ENCODE measurements around the gene SEPTIN1. TPM values are rescaled to one million over a fixed set of nuclear protein-coding genes. Genes with fewer than 3 reads are reported as not detected.
"Not testable (repeated sequence)": the region's sequence is repeated elsewhere in the genome, so short reads cannot be mapped to it uniquely, and the experiment has no call there.

Gene SEPTIN1
- total RNA-seq, 2 donors from 2014 or later, result 1.1 to 2.3 TPM

GRCh38 chr16:30397056-30397455, 14.7 kb upstream of the SEPTIN1 start:
- peak overlapping the region; percentile 89 for H3K4me3 ChIP-seq (ENCODE audit: low read length)
- H3K27ac ChIP-seq (ENCODE audit: low read depth, low read length), result peak overlapping the region; percentile 29
- TF ChIP-seq, protein P1, sequence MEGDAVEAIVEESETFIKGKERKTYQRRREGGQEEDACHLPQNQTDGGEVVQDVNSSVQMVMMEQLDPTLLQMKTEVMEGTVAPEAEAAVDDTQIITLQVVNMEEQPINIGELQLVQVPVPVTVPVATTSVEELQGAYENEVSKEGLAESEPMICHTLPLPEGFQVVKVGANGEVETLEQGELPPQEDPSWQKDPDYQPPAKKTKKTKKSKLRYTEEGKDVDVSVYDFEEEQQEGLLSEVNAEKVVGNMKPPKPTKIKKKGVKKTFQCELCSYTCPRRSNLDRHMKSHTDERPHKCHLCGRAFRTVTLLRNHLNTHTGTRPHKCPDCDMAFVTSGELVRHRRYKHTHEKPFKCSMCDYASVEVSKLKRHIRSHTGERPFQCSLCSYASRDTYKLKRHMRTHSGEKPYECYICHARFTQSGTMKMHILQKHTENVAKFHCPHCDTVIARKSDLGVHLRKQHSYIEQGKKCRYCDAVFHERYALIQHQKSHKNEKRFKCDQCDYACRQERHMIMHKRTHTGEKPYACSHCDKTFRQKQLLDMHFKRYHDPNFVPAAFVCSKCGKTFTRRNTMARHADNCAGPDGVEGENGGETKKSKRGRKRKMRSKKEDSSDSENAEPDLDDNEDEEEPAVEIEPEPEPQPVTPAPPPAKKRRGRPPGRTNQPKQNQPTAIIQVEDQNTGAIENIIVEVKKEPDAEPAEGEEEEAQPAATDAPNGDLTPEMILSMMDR (conservative IDR thresholded peaks at IDR 0.05), result no peak
- Mint-ChIP-seq H3K36me3 (ENCODE audit: low read depth) (peaks cover 16% of the 10 kb centered on the region), H3K4me3 (peak overlapping the region; percentile 93), H3K27ac (peak overlapping the region; percentile 37), H3K4me1 (peaks cover 35% of the 10 kb centered on the region), H3K9me3 (no peaks in the 10 kb centered on the region), H3K27me3 (ENCODE audit: insufficient read depth) (no peaks in the 10 kb centered on the region)
- H3K4me1 ChIP-seq (ENCODE audit: control insufficient read depth, insufficient read depth, low read length), result no peaks in the 10 kb centered on the region
- peaks cover 25% of the 10 kb centered on the region for H3K36me3 ChIP-seq (ENCODE audit: control insufficient read depth, insufficient read depth, low read length)
- 94 to 95% methylated on average over 4 of the region's 4 CpGs for WGBS, 2 experiments (ENCODE audit: insufficient coverage in 1 of 2, insufficient read length in 1 of 2)
- no peaks in the 10 kb centered on the region for H3K9me3 ChIP-seq (ENCODE audit: control insufficient read depth, low read length)
- no peaks in the 10 kb centered on the region for H3K27me3 ChIP-seq (ENCODE audit: control insufficient read depth, insufficient read depth, low read length, poor library complexity, severe bottlenecking)
- DNase-seq, result no peak
- H3K9ac ChIP-seq (ENCODE audit: extremely low read depth, low read length, poor library complexity, severe bottlenecking), result no peak overlapping the region

DNA sequence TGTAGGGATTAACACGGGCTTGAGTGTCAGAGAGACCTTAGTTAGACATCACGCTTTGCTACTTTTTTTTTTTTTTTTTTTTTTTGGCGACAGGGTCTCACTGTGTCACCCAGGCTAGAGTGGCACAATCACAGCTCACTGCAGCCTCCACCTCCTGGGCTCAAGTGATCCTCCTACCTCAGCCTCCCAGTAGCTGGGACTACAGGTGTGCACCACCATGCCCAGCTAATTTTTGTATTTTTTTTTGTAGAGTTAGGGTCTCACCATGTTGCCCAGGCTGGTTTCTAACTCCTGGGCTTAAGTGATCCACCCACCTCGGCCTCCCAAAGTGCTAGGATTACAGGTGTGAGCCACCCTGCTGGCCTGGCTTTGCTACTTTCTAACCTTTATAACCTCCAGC, 14.3 kb upstream of the SEPTIN1 start:
- not testable (repeated sequence) for DNase-seq; H3K27me3 ChIP-seq (ENCODE audit: control insufficient read depth, insufficient read depth, low read length, poor library complexity, severe bottlenecking); H3K27me3 Mint-ChIP-seq (ENCODE audit: insufficient read depth); H3K9me3 ChIP-seq (ENCODE audit: control insufficient read depth, low read length); H3K9me3 Mint-ChIP-seq; H3K4me1 ChIP-seq (ENCODE audit: control insufficient read depth, insufficient read depth, low read length)
- peak overlapping the region; percentile 97 for H3K9ac ChIP-seq (ENCODE audit: extremely low read depth, low read length, poor library complexity, severe bottlenecking)
- Mint-ChIP-seq H3K36me3 (ENCODE audit: low read depth) (peaks cover 16% of the 10 kb centered on the region), H3K27ac (peak overlapping the region; percentile 37), H3K4me3 (peak overlapping the region; percentile 93), H3K4me1 (peaks cover 33% of the 10 kb centered on the region)
- H3K4me3 ChIP-seq (ENCODE audit: low read length), result peak overlapping the region; percentile 89
- WGBS, 2 experiments (ENCODE audit: insufficient coverage in 1 of 2, insufficient read length in 1 of 2), result 84% methylated on average over 4 of the region's 4 CpGs; no CpG with 5 or more reads in 1 of the 2 experiments
- peaks cover 25% of the 10 kb centered on the region for H3K36me3 ChIP-seq (ENCODE audit: control insufficient read depth, insufficient read depth, low read length)
- H3K27ac ChIP-seq (ENCODE audit: low read depth, low read length), result peak overlapping the region; percentile 29

DNA sequence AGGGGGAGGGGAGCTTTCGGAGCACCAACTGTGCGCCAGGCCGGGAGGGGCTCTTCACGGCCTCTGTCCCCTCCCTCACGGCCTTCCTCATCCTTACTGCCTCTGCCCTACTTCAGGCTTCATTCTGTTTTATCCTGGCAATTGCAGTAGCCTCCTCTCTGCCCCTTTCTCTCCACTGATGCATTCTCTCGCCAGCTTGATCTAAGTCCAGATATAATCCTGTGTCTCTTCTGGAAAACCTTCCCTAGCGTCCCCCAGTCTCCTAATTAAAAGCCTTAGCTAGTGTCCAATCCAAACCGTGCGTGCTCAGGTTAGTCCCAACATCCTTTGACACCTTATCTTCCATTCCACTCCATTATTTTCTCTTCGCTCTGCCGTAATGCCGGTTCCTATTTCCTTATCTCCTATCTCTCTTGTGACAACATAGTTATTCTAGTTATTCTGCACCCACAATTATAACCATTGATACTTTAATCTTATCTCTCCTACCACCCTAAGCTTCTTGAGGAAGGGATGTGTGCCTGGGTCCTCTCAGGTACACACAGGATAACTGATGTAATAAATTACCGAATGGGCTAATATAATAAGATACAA, 13.7 kb upstream of the SEPTIN1 start:
- WGBS, 2 experiments (ENCODE audit: insufficient coverage in 1 of 2, insufficient read length in 1 of 2), result 11 to 17% methylated on average over 11 to 12 of the region's 13 CpGs
- peak overlapping the region; percentile 93 for H3K4me3 Mint-ChIP-seq
- H3K9ac ChIP-seq (ENCODE audit: extremely low read depth, low read length, poor library complexity, severe bottlenecking), result peak overlapping the region; percentile 97

More for the DNA sequence above, 13.7 kb upstream of the SEPTIN1 start:
- Histone ChIP-seq H3K9me3 (ENCODE audit: control insufficient read depth, low read length) (no peaks in the 10 kb centered on the region), H3K27ac (ENCODE audit: low read depth, low read length) (peak overlapping the region; percentile 100), H3K4me1 (ENCODE audit: control insufficient read depth, insufficient read depth, low read length) (no peaks in the 10 kb centered on the region), H3K27me3 (ENCODE audit: control insufficient read depth, insufficient read depth, low read length, poor library complexity, severe bottlenecking) (no peaks in the 10 kb centered on the region), H3K36me3 (ENCODE audit: control insufficient read depth, insufficient read depth, low read length) (peaks cover 25% of the 10 kb centered on the region), H3K4me3 (ENCODE audit: low read length) (peak overlapping the region; percentile 89)
- Mint-ChIP-seq H3K9me3 (no peaks in the 10 kb centered on the region), H3K27me3 (ENCODE audit: insufficient read depth) (no peaks in the 10 kb centered on the region), H3K27ac (peak overlapping the region; percentile 90), H3K4me1 (peaks cover 30% of the 10 kb centered on the region), H3K36me3 (ENCODE audit: low read depth) (peaks cover 16% of the 10 kb centered on the region)
- no peak for DNase-seq
- TF ChIP-seq, protein P1 (conservative IDR thresholded peaks at IDR 0.05), result no peak
